H9 (cell line): ENCODE measurements around the gene TMEFF2. TPM values are rescaled to one million over a fixed set of nuclear protein-coding genes. Genes with fewer than 3 reads are reported as not detected.

Experiments
- DNase-seq: peaks from one replicate; pipeline ENCODE4 v3.0.0-alpha.2; 2017
- H2AFZ ChIP-seq: one replicate; pipeline ENCODE4 v1.6.1; 2013; ENCODE audit warnings: mild to moderate bottlenecking, low read length, control low read depth, moderate library complexity
- H2AK5ac ChIP-seq: 2 replicates; pipeline ENCODE4 v1.6.1; 2013; ENCODE audit warnings: low read length, control low read depth, mixed read lengths; ENCODE audit not compliant: insufficient read length
- H2BK120ac ChIP-seq: one replicate; pipeline ENCODE4 v1.6.1; 2013; ENCODE audit warnings: low read depth, mild to moderate bottlenecking, low read length, control low read depth, inconsistent platforms; ENCODE audit not compliant: poor library complexity, severe bottlenecking
- H2BK12ac ChIP-seq: 2 replicates; pipeline ENCODE4 v1.6.1; 2013; ENCODE audit warnings: low read length, control low read depth, mixed read lengths, low read depth; ENCODE audit not compliant: insufficient read length
- H2BK15ac ChIP-seq: 2 replicates; pipeline ENCODE4 v1.6.1; 2013; ENCODE audit warnings: low read depth, low read length, control low read depth
- H2BK20ac ChIP-seq: one replicate; pipeline ENCODE4 v1.6.1; 2013; ENCODE audit warnings: low read depth, mild to moderate bottlenecking, low read length, control low read depth, inconsistent platforms; ENCODE audit not compliant: poor library complexity, severe bottlenecking
- H2BK5ac ChIP-seq: 2 replicates; pipeline ENCODE4 v1.6.1; 2013; ENCODE audit warnings: low read length, control low read depth, mixed read lengths; ENCODE audit not compliant: insufficient read length
- H3K14ac ChIP-seq: 2 replicates; pipeline ENCODE4 v1.6.1; 2013; ENCODE audit warnings: low read length, control low read depth; ENCODE audit not compliant: insufficient read depth
- H3K18ac ChIP-seq: 2 replicates; pipeline ENCODE4 v1.6.1; 2013; ENCODE audit warnings: low read depth, mild to moderate bottlenecking, mixed read lengths, low read length, control low read depth; ENCODE audit not compliant: insufficient read length
- H3K23ac ChIP-seq: 2 replicates; pipeline ENCODE4 v1.6.1; 2013; ENCODE audit warnings: low read length, control low read depth, mixed read lengths, low read depth; ENCODE audit not compliant: insufficient read length
- H3K23me2 ChIP-seq: 2 replicates; pipeline ENCODE4 v1.6.1; 2013; ENCODE audit warnings: low read depth, mild to moderate bottlenecking, mixed read lengths, low read length, control low read depth; ENCODE audit not compliant: insufficient read length, poor library complexity, severe bottlenecking
- H3K27ac ChIP-seq: 2 replicates; pipeline ENCODE4 v1.5.1; 2013; ENCODE audit warnings: low read length, control low read depth, mixed read lengths, low read depth; ENCODE audit not compliant: insufficient read length
- H3K27me3 ChIP-seq: 2 replicates; pipeline ENCODE4 v1.6.1; 2013; ENCODE audit warnings: low read length, control low read depth, inconsistent platforms; ENCODE audit not compliant: insufficient read depth
- H3K4ac ChIP-seq: 2 replicates; pipeline ENCODE4 v1.6.1; 2013; ENCODE audit warnings: low read depth, mild to moderate bottlenecking, control low read depth, inconsistent platforms, low read length, moderate library complexity
- H3K4me1 ChIP-seq: 2 replicates; pipeline ENCODE4 v1.6.1; 2013; ENCODE audit warnings: low read length, control low read depth, inconsistent platforms; ENCODE audit not compliant: insufficient read depth
- H3K4me2 ChIP-seq: 2 replicates; pipeline ENCODE4 v1.6.1; 2013; ENCODE audit warnings: low read length, control low read depth, mixed read lengths; ENCODE audit not compliant: insufficient read length, insufficient read depth
- H3K56ac ChIP-seq: 2 replicates; pipeline ENCODE4 v1.6.1; 2013; ENCODE audit warnings: low read depth, mild to moderate bottlenecking, mixed read lengths, low read length, control low read depth; ENCODE audit not compliant: insufficient read length
- H3K79me1 ChIP-seq: 2 replicates; pipeline ENCODE4 v1.6.1; 2013; ENCODE audit warnings: low read depth, mild to moderate bottlenecking, moderate library complexity, low read length, control low read depth, inconsistent platforms; ENCODE audit not compliant: insufficient read depth, poor library complexity, severe bottlenecking
- H3K79me2 ChIP-seq: 2 replicates; pipeline ENCODE4 v1.6.1; 2013; ENCODE audit warnings: low read length, control low read depth, inconsistent platforms; ENCODE audit not compliant: insufficient read depth
- H3K9ac ChIP-seq: 2 replicates; pipeline ENCODE4 v1.6.1; 2013; ENCODE audit warnings: low read length, control low read depth, mixed read lengths; ENCODE audit not compliant: insufficient read length; ENCODE audit errors: extremely low read depth
- H3K9me3 ChIP-seq: one replicate; pipeline ENCODE4 v1.6.1; 2013; ENCODE audit warnings: low read depth, low read length, inconsistent platforms; ENCODE audit not compliant: control insufficient read depth
- H3T11ph ChIP-seq: one replicate; pipeline ENCODE4 v1.6.1; 2013; ENCODE audit warnings: mild to moderate bottlenecking, low read length, control low read depth, inconsistent platforms
- H4K20me1 ChIP-seq: one replicate; pipeline ENCODE4 v1.6.1; 2013; ENCODE audit not compliant: control insufficient read depth, insufficient read length, insufficient read depth
- H4K5ac ChIP-seq: 2 replicates; pipeline ENCODE4 v1.6.1; 2013; ENCODE audit warnings: low read depth, mild to moderate bottlenecking, mixed read lengths, low read length, control low read depth; ENCODE audit not compliant: insufficient read length
- H4K8ac ChIP-seq: replicated peaks from 2 replicates; pipeline ENCODE4 v1.6.1; 2013; ENCODE audit warnings: low read length, control low read depth, mixed read lengths, low read depth; ENCODE audit not compliant: insufficient read length
- H4K91ac ChIP-seq: 2 replicates; pipeline ENCODE4 v1.6.1; 2013; ENCODE audit warnings: low read depth, mild to moderate bottlenecking, moderate library complexity, mixed read lengths, low read length, control low read depth; ENCODE audit not compliant: insufficient read length
- H3K27ac Mint-ChIP-seq, 3 experiments: 2 replicates in 2 of 3; 3 replicates in 1 of 3; pipeline ENCODE4 v1.8.0; 2020 to 2021; ENCODE audit warnings: mixed read lengths in 3 of 3, mild to moderate bottlenecking in 1 of 3, moderate library complexity in 1 of 3
- H3K27me3 Mint-ChIP-seq: 2 replicates; pipeline ENCODE4 v1.8.0; 2021; ENCODE audit warnings: low read depth, mild to moderate bottlenecking, moderate library complexity, mixed read lengths
- H3K36me3 Mint-ChIP-seq, 3 experiments: 2 replicates in 2 of 3; 3 replicates in 1 of 3; pipeline ENCODE4 v1.8.0; 2020 to 2021; ENCODE audit warnings: low read depth in 3 of 3, mixed read lengths in 3 of 3; ENCODE audit not compliant: insufficient read depth in 1 of 3
- H3K4me1 Mint-ChIP-seq, 2 experiments: 2 replicates each; pipeline ENCODE4 v1.8.0; 2020; ENCODE audit warnings: mixed read lengths in 2 of 2
- H3K4me3 Mint-ChIP-seq, 2 experiments: 2 replicates in 1 of 2; 3 replicates in 1 of 2; pipeline ENCODE4 v1.8.0; 2020 to 2021; ENCODE audit warnings: mild to moderate bottlenecking in 2 of 2, mixed read lengths in 2 of 2, moderate library complexity in 1 of 2
- H3K9me3 Mint-ChIP-seq, 2 experiments: 2 replicates in 1 of 2; 3 replicates in 1 of 2; pipeline ENCODE4 v1.8.0; 2020; ENCODE audit warnings: mild to moderate bottlenecking in 2 of 2, mixed read lengths in 2 of 2, moderate library complexity in 1 of 2
- WGBS: extraction: QIAGEN DNeasy Blood & Tissue Kit; methylation state at CpG from one replicate; pipeline ENCODE4 v1.1.7; 2013; ENCODE audit warnings: missing lambda C conversion rate, low lambda C conversion rate, mixed read lengths; ENCODE audit not compliant: insufficient read length; ENCODE audit errors: extremely low coverage; 5-methylcytosine and 5-hydroxymethylcytosine counted together
- total RNA-seq: library from RNA; stranded (reverse); gene quantifications from 2 replicates; pipeline ENCODE4 v1.2.1, GENCODE V29; 2021
- TF ChIP-seq, protein P1 (sequence below): fragments of 200-600 bp; sonication (generic); conservative IDR thresholded peaks from 3 replicates; pipeline ENCODE4 v1.8.0; 2021; ENCODE audit warnings: antibody characterized with exemption, mild to moderate bottlenecking

TMEFF2 gene
- total RNA-seq, 1 experiment from 2014 or later = 0.39 TPM

- Histone ChIP-seq H4K20me1 (no peaks in the 10 kb centered on the region), H3K56ac (no peak overlapping the region), H2BK12ac (no peak overlapping the region), H3K18ac (no peak overlapping the region), H3K23ac (no peak overlapping the region), H2BK15ac (no peak overlapping the region), H2BK20ac (no peak overlapping the region), H2AK5ac (no peak overlapping the region), H2AFZ (no peak overlapping the region), H3K9ac (no peak overlapping the region), H4K8ac (no peak overlapping the region), H3K27ac (no peak overlapping the region), H3K79me2 (no peaks in the 10 kb centered on the region), H2BK120ac (no peak overlapping the region), H4K5ac (no peak overlapping the region), H3K79me1 (no peaks in the 10 kb centered on the region), H4K91ac (no peak overlapping the region), H2BK5ac (no peak overlapping the region), H3T11ph (no peak overlapping the region), H3K4me1 (no peaks in the 10 kb centered on the region), H3K9me3 (no peaks in the 10 kb centered on the region), H3K4me2 (no peak overlapping the region), H3K4ac (no peak overlapping the region), H3K27me3 (no peaks in the 10 kb centered on the region), H3K23me2 (no peaks in the 10 kb centered on the region), H3K14ac (no peak overlapping the region)
- no peak overlapping the region for H3K4me3 Mint-ChIP-seq
- no CpG with 5 or more reads among the region's 2 CpGs for WGBS
- no peaks in the 10 kb centered on the region; a peak in 1 of 7 replicates for H3K36me3 Mint-ChIP-seq
- TF ChIP-seq, protein P1, sequence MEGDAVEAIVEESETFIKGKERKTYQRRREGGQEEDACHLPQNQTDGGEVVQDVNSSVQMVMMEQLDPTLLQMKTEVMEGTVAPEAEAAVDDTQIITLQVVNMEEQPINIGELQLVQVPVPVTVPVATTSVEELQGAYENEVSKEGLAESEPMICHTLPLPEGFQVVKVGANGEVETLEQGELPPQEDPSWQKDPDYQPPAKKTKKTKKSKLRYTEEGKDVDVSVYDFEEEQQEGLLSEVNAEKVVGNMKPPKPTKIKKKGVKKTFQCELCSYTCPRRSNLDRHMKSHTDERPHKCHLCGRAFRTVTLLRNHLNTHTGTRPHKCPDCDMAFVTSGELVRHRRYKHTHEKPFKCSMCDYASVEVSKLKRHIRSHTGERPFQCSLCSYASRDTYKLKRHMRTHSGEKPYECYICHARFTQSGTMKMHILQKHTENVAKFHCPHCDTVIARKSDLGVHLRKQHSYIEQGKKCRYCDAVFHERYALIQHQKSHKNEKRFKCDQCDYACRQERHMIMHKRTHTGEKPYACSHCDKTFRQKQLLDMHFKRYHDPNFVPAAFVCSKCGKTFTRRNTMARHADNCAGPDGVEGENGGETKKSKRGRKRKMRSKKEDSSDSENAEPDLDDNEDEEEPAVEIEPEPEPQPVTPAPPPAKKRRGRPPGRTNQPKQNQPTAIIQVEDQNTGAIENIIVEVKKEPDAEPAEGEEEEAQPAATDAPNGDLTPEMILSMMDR = no peak
- DNase-seq = no peak
- no peak overlapping the region for H3K27ac Mint-ChIP-seq
- H3K27me3 Mint-ChIP-seq = peaks cover 1% of the 10 kb centered on the region; the same call in 1 of the 2 replicates
- no peaks in the 10 kb centered on the region for H3K9me3 Mint-ChIP-seq
- H3K4me1 Mint-ChIP-seq = peaks cover 14% of the 10 kb centered on the region in 2 experiments
These were observed 261.2 kb downstream of the TMEFF2 start for GRCh38 chr2:191933307-191934105.
